Islet of Langerhans (tissue), 1 donor: Measurements from ENCODE around the gene EVC2.
"Not testable (repeated sequence)": the region's sequence is repeated elsewhere in the genome, so short reads cannot be mapped to it uniquely, and the experiment has no call there.

ENCODE experiments used
- FAIRE-seq: peaks from one replicate; lab custom pipeline; 2011; peaks lifted over from hg19 to GRCh38; lab: Jason Lieb, UNC

The EVC2 gene

GRCh38 chr4:5746829-5747737 is 38.7 kb upstream of the EVC2 start:
- FAIRE-seq: no peak

DNA sequence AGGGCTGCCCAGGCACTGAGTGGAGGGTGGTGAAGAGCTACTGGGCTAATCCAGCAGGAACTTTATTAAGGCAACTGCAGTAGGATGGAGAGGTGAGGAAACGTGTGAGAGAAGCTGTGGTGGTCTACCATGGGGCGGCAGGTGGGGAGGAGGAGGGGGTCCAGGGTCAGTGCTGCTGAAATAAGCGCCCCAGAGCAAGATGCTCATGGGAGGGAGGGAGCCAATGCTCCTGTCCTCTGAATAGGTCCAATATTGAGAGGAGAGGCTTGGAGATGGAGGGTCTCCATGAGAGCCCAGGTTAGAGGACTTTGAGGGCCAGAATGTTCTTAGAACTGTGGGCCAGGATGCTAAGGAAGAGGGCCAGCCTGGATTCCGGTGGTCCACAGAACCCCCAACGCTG is 37.9 kb upstream of the EVC2 start:
- FAIRE-seq: no peak

GRCh38 chr4:5742968-5743367 is 34.6 kb upstream of the EVC2 start:
- FAIRE-seq: no peak

DNA sequence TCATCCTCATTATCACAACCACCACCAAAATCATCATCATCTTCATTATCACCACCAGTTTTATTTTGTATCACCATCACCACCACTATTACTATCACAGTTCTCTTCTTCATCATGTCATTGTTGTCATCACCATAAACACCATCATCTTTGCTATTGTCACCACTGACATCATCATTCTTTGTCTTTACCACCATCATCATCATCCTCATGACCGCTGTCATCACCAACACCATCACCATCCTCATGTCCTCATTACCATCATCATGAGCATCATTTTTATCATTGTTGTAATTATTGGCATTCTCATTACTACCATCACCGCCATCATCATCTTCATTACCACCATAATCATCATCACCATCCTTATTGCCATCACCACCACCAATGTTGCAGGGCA is 34.0 kb upstream of the EVC2 start:
- no peak for FAIRE-seq

DNA sequence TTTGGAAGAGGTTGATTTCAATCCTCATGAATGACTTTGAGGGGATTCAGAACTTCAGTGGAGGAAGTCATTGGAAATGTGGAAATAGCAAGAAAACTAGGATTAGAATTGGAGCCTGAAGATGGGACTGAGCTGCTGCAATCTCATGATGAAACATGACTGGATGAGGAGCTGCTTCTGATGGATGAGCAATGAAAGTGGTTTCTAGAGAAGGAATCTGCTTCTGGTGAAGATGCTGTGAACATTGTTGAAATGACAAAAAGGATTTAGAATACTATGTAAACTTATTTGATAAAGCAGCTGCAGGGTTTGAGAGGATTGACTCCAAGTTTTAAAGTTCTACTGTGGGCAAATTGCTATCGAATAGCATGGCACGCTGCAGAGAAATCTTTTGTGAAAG is 29.7 kb upstream of the EVC2 start:
- FAIRE-seq: no peak

DNA sequence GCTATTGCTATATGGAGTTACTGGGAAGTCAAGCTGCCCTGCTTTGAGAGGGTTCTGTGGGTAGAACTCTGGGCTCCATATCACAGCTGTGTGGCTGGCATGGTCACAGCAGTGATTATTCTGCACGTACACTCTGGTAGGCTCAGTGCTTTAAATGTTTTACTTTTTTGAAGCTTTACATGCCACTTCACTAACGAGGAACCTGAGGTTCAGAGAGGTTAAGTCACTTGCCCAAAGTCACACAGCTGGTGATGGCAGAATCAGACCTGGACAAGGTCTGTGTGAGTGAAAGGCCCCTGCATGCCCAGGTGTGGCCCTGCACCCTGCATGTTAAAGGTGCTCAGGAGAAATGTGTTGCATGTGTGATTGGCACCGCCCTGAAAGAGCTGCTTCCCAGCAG is 27.1 kb upstream of the EVC2 start:
- FAIRE-seq: no peak

DNA sequence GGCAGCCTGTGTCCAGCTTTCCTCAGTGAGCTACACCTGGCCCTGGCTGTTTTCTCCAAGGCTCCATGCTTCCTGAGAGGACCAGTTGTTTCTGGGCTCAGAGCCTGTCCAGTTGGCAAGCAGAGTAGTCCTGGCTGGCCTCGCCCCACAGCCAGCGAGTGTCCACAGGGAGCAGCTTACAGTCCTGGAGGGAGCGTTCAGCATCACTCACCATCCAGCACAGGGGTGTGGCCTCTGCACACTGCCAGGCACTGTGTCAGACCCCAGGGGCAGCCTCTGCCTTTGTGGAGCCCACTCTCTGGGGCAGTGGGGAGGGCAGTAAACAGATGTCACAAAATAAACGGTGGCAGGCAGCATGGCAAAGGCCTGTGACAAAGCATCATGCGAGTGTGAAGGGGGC is 26.5 kb upstream of the EVC2 start:
- FAIRE-seq: no peak

- no peak for FAIRE-seq
These were observed 23.8 kb upstream of the EVC2 start for GRCh38 chr4:5732158-5732557.

- no peak for FAIRE-seq
These were observed 22.9 kb upstream of the EVC2 start for GRCh38 chr4:5730993-5731990.

DNA sequence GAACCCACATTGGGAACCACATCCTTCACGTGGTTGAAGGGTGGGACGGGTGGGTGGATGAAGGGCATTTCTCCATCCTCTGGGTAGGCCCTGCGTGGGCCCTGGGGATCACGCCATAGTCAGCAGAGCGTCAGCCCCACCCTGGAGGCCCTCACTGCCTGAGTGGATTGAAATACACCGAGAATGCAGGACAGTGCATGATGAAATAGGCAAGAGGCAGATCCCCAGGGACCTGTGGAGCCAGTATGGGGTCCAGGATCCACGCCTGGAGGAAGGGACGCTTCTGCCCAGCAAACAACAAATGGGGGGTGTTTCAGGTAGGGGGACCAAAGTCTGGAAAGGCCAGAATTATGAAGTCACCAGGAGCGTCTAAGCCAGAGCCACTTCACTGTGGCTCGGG is 22.1 kb upstream of the EVC2 start:
- FAIRE-seq: no peak

GRCh38 chr4:5728412-5728811 is 20.1 kb upstream of the EVC2 start:
- not testable (repeated sequence) for FAIRE-seq

- FAIRE-seq: no peak
These were observed 16.0 kb upstream of the EVC2 start for GRCh38 chr4:5724377-5724776.

DNA sequence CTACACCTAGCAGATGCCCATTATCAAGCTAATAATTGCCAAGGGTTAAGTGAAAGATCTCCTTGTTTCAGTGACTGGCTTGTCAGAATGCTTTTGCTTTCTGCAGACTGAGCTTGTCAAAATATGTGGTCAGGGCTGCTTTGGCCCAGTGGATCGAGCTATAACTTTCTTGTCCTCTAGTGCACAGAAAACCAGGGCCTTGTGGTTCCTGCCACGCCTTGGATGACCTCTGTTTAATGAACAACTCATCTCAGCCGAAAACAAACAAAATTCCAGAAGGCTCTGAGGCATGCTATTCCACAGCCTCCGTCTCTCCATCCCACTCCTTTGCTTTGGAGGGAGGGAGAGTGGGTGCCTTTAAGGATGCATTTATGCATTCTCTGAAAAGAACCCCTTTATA is 14.0 kb upstream of the EVC2 start:
- FAIRE-seq: no peak

GRCh38 chr4:5721923-5722322 is 13.6 kb upstream of the EVC2 start:
- FAIRE-seq: no peak

- no peak for FAIRE-seq
These were observed 12.6 kb upstream of the EVC2 start for GRCh38 chr4:5720980-5721379.

DNA sequence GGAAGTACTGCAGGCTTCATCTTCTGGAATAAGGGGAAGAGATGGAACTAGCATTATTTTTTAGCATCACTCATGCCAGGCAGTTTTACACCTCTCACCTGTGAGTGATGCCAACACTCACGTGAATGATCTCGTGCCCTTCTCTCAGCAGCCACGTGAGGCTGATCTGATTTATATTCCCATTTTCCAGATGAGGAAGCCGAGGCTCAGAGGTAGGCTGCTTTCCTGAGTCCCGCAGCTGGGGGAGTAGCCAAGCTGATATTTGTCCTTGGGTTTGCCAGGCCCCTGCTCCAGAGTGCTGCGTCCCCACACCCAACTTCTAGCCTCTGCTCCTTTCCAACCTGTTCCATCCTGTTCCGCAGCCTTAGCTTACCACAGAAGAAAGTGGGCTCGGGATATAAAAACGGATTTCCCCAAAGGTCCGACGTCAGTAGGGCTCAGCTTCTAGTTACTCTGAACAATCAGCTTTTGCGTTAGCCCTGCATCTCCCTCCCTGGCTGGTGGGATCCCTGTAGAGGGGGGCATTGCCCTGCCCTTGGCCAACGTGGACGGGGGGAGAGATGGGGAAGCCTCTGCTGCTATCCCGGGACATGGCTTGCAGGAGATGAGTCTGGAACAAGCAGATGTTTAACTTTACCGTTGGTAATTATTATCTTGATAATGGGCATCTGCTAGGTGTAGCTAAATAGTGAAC is 11.9 kb upstream of the EVC2 start:
- FAIRE-seq: no peak

- no peak for FAIRE-seq
These were observed 11.1 kb upstream of the EVC2 start for GRCh38 chr4:5719350-5720055.

- no peak for FAIRE-seq
These were observed 10.1 kb upstream of the EVC2 start for GRCh38 chr4:5718411-5718810.

DNA sequence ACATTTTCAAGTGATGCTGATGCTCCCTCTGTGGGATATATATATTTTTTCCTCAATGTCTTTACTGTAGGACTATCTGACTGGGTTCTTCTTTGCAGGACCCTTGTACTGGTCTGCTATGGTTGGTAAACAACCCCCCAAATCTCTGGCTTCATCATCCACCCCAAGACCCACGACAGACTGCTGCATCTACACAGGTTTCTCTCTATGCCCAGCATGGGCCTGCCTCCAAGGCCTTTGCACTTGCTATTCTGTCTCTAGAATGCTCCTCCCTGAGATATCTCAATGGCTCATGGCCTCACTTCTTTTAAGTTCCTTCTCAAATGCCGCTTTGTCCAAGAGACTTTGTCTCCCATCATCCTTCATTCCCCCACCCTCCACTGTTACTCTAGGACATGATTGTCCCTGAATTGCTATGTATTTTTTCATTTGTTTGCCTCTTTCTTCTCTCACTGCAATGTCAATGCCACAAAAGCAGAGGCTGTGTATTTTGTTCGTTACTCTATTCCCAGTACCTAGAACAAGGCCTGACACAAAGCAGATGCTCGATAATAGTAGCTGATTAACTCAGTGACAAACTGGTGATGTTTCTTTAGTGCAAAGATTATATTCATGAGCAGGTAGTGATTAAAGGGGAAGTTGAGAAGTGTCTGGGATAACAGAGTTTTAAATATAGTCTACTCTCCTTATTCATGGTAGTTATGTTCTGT is 9.2 kb upstream of the EVC2 start:
- FAIRE-seq: no peak

GRCh38 chr4:5716391-5716790 is 8.0 kb upstream of the EVC2 start:
- FAIRE-seq: no peak

DNA sequence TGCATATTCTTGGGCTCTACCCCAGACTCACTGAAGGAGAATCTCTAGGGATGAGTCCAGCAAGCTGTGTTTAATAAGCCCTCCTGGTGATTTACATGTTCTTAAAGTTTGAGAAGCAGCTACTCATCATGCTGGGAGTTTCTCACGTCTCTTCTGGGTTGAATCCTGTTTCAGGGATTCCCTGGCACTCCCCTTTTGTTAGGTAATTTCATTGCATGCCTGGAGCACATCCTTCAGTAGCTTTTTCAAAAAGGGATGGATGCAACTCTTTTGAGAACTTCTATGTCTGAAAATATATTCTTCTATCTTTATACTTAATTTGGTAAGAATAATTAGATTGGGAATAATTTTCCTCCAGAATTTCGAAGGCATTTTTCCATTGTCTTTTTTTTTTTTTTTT is 7.0 kb upstream of the EVC2 start:
- FAIRE-seq: no peak
